GM19099 (cell line): ENCODE results near the gene KRTAP16-1.

Source experiments
- POLR2A ChIP-seq: IDR thresholded peaks from 3 replicates; pipeline ENCODE4 v1.6.1; 2011; ENCODE audit warnings: low read depth; ENCODE audit not compliant: insufficient read length; ENCODE audit errors: extremely low read depth

KRTAP16-1 gene

GRCh38 chr17:41334385-41335305 is 25.5 kb upstream of the KRTAP16-1 start:
- TF ChIP-seq POLR2A: no peak

DNA sequence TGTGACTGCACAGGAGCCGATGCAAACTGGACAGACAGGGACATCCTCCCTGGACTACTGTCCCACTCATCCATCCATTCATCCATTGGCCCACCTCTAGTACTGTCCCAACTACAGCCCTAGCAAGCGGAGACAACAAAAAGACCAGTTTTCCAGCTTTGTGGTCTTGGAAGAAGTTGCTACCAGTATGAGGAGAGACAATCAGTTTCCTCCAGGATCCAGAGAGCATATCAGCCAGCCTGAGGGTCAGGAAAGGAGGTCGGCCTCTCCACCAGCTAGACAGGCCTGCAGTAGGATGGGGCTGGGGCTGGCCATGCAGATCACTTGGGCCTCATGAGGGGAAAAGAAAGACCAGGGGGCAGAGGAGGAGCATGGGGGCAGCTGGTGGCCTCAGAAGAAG is 24.7 kb upstream of the KRTAP16-1 start:
- no peak for TF ChIP-seq POLR2A

DNA sequence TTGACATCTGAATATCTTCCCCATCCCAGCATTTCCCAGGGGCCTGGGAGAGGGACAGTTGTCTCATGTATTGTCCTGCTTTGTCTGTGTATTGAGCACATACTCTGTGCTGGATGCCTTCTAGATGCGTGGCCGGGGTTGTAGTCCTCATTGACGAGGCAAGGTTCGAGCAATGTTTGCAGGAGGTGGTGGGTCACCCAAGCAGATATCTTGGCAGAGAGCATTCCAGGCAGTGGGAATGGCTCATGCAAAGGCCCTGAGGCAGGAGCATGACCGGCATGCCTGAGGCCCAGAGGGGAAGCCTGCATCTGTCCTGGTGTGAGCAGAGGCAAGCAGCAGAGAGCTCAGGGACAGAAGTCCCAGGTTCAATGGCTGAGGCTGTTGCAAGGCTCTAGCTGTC is 24.0 kb upstream of the KRTAP16-1 start:
- TF ChIP-seq POLR2A: no peak

- TF ChIP-seq POLR2A: no peak
These were observed 23.1 kb upstream of the KRTAP16-1 start for GRCh38 chr17:41332239-41332638.

GRCh38 chr17:41331606-41332005 is 22.5 kb upstream of the KRTAP16-1 start:
- no peak for TF ChIP-seq POLR2A

DNA sequence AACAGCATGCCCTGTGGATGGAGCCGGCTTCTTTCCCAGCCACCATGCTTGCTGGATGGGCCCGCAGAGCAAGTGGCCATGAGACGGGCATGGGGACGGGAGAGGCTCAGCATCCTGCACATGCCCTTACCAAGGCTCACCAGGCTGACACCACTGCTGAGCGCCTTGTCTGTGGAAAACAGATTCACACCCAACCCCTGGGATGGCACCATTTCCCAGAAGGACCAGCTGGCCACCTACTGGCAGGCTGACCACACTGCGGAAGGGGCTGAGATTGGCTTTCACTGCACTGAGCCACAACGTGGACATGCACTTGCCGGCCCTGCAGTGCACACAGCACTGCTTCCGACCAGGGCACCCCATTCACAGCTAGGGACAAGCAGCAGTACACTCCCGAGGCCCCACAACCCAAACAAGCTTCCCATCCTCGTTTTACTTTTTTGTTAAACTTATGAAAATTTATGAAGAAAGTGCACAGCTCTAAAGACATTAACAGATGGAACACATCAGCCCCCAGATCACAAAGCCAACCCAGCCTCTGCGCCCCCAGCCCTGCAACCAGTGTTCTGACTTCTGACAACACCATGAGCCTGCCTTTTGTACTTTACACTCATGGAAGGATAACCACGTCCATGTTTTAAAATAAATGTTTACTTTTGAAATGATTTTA is 20.3 kb upstream of the KRTAP16-1 start:
- TF ChIP-seq POLR2A: no peak

DNA sequence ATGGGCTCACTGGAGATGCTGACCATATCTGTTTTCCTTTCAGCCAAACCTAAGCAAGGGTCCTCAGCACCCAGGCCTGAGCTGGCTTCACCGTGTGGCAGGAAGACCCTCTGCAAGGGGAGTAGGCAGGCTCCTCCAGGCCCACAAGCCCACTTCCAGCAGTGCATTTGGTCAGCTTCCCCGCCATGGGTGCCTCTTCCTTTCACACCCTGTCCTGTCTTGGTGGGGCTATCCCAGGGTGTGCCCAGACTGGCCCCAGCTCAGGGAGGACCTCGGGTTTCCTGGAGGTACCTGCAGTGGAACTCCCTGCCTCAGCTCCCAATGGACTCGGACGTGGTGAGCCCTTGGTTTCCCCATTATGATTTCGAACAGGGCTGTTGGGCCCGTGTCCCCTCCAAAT is 19.1 kb upstream of the KRTAP16-1 start:
- no peak for TF ChIP-seq POLR2A

GRCh38 chr17:41327411-41328120 is 18.5 kb upstream of the KRTAP16-1 start:
- no peak for TF ChIP-seq POLR2A

GRCh38 chr17:41326173-41327145 is 17.4 kb upstream of the KRTAP16-1 start:
- TF ChIP-seq POLR2A: no peak

- no peak for TF ChIP-seq POLR2A
These were observed 16.5 kb upstream of the KRTAP16-1 start for GRCh38 chr17:41325611-41326010.

GRCh38 chr17:41325126-41325525 is 16.0 kb upstream of the KRTAP16-1 start:
- TF ChIP-seq POLR2A: no peak

- TF ChIP-seq POLR2A: no peak
These were observed 15.3 kb upstream of the KRTAP16-1 start for GRCh38 chr17:41324180-41325075.
